AG10803 (cell line): ENCODE data around the gene PCSK6.

Source experiments
- DNase-seq: peaks from one replicate; pipeline ENCODE4 v3.0.0; 2010; ENCODE audit warnings: low read depth
- H3K4me3 ChIP-seq: 2 replicates; pipeline ENCODE4 v1.5.1; 2011; ENCODE audit warnings: mild to moderate bottlenecking, low read length, control low read depth
- CTCF ChIP-seq: conservative IDR thresholded peaks from 2 replicates; pipeline ENCODE4 v1.5.1; 2011; ENCODE audit warnings: mild to moderate bottlenecking, low read length, control low read depth, inconsistent platforms

Gene PCSK6

GRCh38 chr15:101399431-101399830, 90.1 kb downstream of the PCSK6 start:
- DNase-seq: no peak
- H3K4me3 ChIP-seq: no peak overlapping the region
- TF ChIP-seq CTCF: no peak

- no peak overlapping the region for H3K4me3 ChIP-seq
- no peak for TF ChIP-seq CTCF
- DNase-seq: no peak
These were observed 91.3 kb downstream of the PCSK6 start for GRCh38 chr15:101398247-101398646.

- DNase-seq: no peak
- no peak for TF ChIP-seq CTCF
- H3K4me3 ChIP-seq: no peak overlapping the region
These were observed 91.9 kb downstream of the PCSK6 start for GRCh38 chr15:101397521-101398003.

- TF ChIP-seq CTCF: no peak
- DNase-seq: no peak
- no peak overlapping the region for H3K4me3 ChIP-seq
These were observed 92.8 kb downstream of the PCSK6 start for GRCh38 chr15:101396484-101397261.

GRCh38 chr15:101394654-101395053, 94.9 kb downstream of the PCSK6 start:
- no peak for TF ChIP-seq CTCF
- H3K4me3 ChIP-seq: no peak overlapping the region
- DNase-seq: no peak

GRCh38 chr15:101394056-101394630, 95.4 kb downstream of the PCSK6 start:
- TF ChIP-seq CTCF: no peak
- H3K4me3 ChIP-seq: no peak overlapping the region
- DNase-seq: no peak

- no peak for TF ChIP-seq CTCF
- no peak for DNase-seq
- no peak overlapping the region for H3K4me3 ChIP-seq
These were observed 96.3 kb downstream of the PCSK6 start for GRCh38 chr15:101393172-101393571.
